CD4-positive, alpha-beta T cell treated with Interleukin-15 for 4 hours (primary cell): ENCODE results near the gene PEX3.
"Not testable (repeated sequence)": the region's sequence is repeated elsewhere in the genome, so short reads cannot be mapped to it uniquely, and the experiment has no call there.

Experiments
- DNase-seq: peaks from one replicate; pipeline ENCODE4 v3.0.0-alpha.2; 2020; ENCODE audit warnings: low spot score

Gene PEX3

GRCh38 chr6:143506620-143507019 lies 56.0 kb downstream of the PEX3 start:
- DNase-seq = no peak

GRCh38 chr6:143507358-143508145 lies 56.9 kb downstream of the PEX3 start:
- DNase-seq = no peak

- not testable (repeated sequence) for DNase-seq
Measured at GRCh38 chr6:143510326-143510725, 59.7 kb downstream of the PEX3 start.

- peak; percentile 70 for DNase-seq
Measured at GRCh38 chr6:143510991-143511891, 60.6 kb downstream of the PEX3 start, which contains the start of gene FUCA2. Gene FUCA2, minus strand, starts transcription at chr6:143511720. Its CDS starts 86 bp downstream, at chr6:143511634.

GRCh38 chr6:143513410-143513809 lies 62.8 kb downstream of the PEX3 start:
- DNase-seq = peak; percentile 63

- DNase-seq = no peak
Measured at GRCh38 chr6:143515061-143515760, 64.6 kb downstream of the PEX3 start.

- no peak for DNase-seq
Measured at GRCh38 chr6:143515766-143516355, 65.3 kb downstream of the PEX3 start.

- no peak for DNase-seq
Measured at GRCh38 chr6:143516690-143517446, 66.3 kb downstream of the PEX3 start.

- DNase-seq = no peak
Measured at GRCh38 chr6:143517447-143517773, 66.8 kb downstream of the PEX3 start.

GRCh38 chr6:143522039-143522600 lies 71.5 kb downstream of the PEX3 start:
- no peak for DNase-seq

- DNase-seq = no peak
Measured at GRCh38 chr6:143525356-143525755, 74.8 kb downstream of the PEX3 start.

GRCh38 chr6:143527677-143528076 lies 77.1 kb downstream of the PEX3 start:
- no peak for DNase-seq

GRCh38 chr6:143528164-143528811 lies 77.7 kb downstream of the PEX3 start:
- no peak for DNase-seq

- no peak for DNase-seq
Measured at GRCh38 chr6:143529095-143529494, 78.5 kb downstream of the PEX3 start.

GRCh38 chr6:143531720-143532499 lies 81.3 kb downstream of the PEX3 start:
- no peak for DNase-seq

GRCh38 chr6:143535189-143535614 lies 84.6 kb downstream of the PEX3 start:
- DNase-seq = no peak

GRCh38 chr6:143536461-143536865 lies 85.9 kb downstream of the PEX3 start:
- DNase-seq = peak; percentile 35

GRCh38 chr6:143536866-143537691 lies 86.5 kb downstream of the PEX3 start:
- peak; percentile 67 for DNase-seq

GRCh38 chr6:143538374-143538773 lies 87.8 kb downstream of the PEX3 start:
- no peak for DNase-seq
